Fibroblast of skin of back (primary cell): ENCODE measurements around the gene LCTL.
"Not testable (repeated sequence)": the region's sequence is repeated elsewhere in the genome, so short reads cannot be mapped to it uniquely, and the experiment has no call there.

Experiments used
- DNase-seq: peaks from one replicate; pipeline ENCODE4 v3.0.0-alpha.2; 2013

Gene LCTL

GRCh38 chr15:66565141-66565641, 607 bp downstream of the LCTL start:
- no peak for DNase-seq

DNA sequence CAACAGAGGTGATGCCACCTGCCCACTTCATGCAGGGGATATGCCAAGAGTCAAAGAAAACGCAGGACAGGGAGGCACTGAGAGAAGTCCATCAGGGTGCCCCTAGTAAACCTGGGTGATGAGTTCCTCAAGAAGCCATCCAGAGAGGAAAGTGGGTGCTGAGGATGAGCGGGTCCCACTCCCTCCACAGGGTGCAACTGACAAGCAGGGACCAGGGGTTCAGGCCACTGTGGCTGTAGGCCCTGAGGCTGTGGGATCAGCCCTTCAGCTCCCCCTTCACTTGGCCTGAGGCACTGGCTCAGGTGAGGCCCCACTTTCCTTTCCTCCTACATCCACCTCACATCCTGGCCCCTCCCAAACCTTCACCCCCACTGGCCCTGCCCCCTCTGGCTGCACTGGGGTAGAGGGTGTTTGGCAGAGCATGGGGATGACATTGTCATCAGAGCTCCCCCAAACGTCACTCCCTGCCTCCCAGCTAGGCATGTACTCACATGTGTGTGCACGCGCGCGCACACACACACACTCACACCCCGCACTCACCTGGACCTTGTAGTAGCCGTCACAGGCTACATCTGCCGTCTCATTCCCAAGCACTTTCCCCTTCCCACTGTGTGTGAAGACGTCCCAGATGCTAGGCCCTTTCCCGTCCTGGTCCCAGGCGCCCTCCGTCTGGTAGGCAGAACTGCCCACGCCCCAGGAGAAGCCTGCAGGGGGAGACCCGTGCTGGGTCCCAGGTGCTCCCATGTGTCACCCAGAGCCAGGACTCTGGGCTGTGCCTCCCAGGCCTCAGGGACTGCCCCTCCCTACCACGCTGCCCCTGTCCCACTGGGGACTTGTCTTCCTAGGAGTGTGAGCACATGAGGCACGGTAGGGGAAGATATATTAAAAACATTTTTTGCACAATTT, 1.4 kb downstream of the LCTL start:
- DNase-seq, result no peak

DNA sequence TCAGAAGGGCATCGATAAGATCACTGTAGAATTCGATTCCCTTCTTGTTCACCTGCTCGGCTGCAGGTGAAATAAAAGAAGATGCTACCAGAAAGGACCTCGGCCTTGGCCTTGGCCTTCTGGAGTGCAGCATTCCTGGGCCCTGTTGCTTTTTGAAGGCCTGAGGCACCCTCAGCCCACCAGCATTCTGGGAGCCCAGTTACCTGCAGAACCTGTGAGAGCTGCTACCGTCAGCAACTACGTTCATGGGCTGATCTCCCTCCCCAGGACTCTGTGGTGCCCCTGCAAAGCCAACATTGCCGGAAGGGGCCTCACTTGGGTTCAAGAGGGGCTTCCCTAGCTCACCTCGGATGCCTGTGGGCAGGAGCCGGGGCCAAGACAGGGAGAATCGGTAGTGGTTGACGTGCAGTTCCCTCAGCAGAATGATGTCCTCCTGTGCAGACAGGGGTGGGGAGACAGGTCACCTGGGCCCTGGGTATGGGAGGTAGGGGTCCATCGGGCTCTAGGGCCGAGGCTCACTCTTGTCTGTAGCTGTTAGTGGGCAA, 2.2 kb downstream of the LCTL start:
- DNase-seq, result no peak

DNA sequence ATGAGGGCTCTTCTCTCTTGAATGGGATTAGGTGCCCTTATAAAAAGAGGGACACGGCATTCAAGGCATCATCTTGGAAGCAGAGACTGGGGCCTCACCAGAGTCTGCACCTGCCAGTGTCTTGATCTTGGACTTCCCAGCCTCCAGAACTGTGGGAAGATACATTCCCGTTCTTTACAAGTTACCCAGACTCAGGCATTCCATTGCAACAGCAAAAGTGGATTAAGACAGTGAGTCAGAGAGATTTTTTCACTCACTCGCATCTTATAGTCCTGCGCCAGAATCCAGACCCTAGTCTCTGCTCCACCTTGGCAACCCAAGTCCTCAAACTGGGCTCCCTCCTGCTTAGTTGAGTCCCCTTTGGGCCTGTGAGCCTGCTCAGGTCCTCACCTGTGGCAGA, 2.7 kb downstream of the LCTL start:
- peak; percentile 27 for DNase-seq

DNA sequence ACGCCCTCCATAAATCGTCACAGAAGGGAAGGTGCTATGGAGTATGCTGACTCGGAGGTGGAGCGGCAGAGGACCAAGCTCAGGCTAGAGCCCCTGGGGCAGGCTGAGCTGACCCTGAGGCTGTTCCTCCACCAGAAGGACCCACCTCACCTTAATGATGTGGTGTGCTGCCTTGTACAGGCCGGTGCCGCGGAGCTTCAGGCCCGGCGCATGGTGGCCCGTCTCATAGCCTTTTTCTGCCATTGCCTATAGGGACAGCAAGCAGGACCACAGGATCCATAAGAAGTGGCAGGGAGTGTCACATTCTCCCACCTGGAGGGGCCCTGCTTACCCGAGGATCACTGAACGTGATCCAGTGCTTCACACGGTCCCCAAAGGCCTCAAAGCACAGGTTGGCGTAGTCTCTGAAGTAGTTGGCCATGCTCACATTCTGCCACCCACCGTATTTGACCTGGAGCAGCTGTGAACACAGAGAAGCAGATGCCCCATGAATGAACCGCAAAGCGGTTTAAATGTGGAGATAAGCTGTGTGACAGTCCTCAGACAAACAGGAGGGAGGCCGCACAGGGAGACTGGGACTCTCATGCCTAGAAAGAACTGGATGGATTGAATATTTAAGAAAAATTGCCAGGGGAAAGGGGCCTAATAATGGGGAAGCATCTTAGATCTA, 4.8 kb downstream of the LCTL start:
- DNase-seq, result no peak

- DNase-seq, result no peak
Observed at GRCh38 chr15:66558271-66558670, 7.5 kb downstream of the LCTL start.

DNA sequence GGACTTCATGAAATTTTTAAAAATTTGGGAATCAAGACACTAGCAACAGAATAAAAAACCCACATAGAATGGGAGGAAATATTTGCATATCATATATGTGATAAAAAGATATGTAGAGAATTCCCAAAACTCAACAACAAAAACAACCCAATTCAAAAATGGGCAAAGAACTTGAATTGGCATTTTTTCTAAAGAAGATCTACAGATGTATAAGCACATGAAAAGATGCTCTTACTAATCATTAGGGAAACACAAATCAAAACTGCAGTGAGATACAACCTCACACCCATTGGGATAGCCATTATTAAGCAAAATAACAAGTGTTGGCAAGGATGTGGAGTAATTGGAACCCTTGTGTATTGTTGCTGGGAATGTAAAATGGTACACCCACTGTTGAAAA, 10.1 kb downstream of the LCTL start:
- DNase-seq, result no peak

GRCh38 chr15:66545255-66545654, 20.5 kb downstream of the LCTL start:
- DNase-seq, result no peak

GRCh38 chr15:66542896-66543295, 22.9 kb downstream of the LCTL start:
- DNase-seq, result no peak

DNA sequence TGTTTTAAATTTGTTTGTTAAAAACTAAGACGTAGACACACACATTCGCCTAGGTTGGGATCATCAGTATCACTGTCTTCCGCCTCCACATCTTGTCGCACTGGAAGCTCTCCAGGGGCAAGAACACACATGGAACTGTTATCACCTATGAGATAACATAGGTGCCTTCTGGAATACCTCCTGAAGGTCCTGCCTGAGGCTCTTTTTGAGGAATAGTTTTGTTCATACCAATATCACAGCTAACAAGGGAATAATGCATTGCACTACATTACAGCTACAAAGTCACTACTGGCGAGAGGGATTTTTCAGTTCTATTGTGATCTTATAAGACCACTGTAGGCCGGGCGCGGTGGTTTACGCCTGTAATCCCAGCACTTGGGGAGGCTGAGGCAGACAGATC, 30.7 kb downstream of the LCTL start:
- no peak for DNase-seq

GRCh38 chr15:66524838-66525237, 41.0 kb downstream of the LCTL start:
- DNase-seq, result no peak

- DNase-seq, result no peak
Observed at GRCh38 chr15:66523926-66524325, 41.9 kb downstream of the LCTL start.

GRCh38 chr15:66515901-66516322, 49.9 kb downstream of the LCTL start:
- DNase-seq, result peak; percentile 51

GRCh38 chr15:66514586-66514985, 51.2 kb downstream of the LCTL start:
- no peak for DNase-seq

DNA sequence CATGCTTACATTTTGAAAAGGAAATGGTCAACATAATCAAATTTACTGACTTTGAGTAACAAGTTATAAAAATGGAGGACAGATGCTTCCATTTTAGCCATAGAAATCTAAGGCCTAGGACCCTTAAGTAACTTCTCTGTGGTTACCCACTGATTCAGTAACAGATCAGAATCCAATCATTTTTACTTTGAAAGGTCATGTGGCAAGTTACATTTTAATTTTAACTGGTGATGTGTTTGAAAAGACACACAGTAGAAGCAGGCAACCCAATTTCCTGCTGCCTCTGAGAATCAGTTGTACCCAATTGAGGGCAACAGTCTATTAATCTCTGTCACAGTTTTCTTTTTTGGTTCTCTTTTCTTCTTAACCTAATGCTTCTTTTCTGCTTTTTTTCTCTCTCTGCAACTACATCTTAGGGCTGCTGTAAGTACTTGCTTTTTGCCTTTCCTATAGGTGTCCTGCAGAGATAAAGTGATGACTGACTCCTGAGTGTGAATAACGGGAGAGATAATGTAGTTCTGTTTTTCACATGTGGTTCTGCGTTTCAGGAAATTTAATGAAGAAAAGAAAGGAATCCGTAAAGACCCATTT, 57.4 kb downstream of the LCTL start:
- DNase-seq, result no peak

DNA sequence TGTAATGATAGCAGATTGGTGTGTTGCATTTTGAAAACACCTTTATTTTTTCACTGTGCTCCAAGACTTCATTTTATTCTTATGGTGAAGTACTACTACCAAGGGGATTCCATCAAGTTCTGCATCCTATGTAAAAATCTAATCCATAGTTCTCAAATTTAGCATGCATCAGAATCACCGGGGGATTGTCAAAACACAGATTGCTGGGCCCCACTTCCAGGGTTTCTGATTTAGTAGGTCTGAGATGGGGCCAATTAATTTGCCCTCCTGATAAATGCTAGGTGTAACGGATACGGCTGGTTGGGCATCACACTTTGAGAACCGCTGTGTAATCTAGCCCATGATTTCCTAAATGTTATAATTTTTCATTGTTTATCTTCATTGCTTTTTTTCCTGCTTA, 60.0 kb downstream of the LCTL start:
- no peak for DNase-seq

GRCh38 chr15:66505430-66505811, 60.4 kb downstream of the LCTL start:
- no peak for DNase-seq

DNA sequence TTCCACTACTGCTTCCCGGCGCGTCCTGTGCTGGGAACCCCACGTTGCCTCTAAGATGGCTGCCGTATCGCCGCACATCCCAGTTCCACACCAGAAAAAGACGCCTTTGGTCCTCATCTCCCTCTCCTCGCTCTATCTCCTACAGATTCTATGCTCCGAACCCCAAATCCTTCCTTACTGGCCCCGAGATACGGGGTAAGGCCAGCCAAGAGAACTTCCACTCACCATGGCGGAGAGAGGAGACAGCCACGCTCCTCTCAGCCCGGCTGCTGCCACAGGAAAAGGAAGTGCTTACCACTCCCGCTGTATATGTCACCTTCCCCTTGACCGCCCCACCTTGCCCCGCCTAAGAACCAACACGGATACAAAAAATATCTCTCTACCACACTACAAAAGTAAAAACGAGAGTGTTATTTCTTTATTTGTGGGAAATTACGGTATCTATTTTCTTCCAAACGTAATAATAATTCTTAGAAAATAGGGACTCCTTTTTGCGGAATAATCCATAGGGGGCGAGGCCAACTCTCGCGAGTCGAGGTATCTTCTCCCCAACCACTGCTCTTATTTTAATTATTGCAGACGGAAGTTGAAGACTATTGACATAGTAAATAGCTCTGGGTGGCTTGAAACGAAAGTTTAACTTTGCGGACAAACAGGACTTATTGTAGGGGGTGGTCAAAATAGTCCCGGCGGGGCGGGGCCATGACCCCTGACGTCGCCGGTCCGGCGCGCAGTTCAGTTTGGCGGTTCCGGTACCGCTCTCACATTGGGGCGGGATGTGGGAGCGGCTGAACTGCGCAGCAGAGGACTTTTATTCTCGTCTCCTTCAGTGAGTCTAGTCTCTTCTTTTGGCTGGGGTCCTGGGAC, 61.0 kb downstream of the LCTL start, which contains the start of the genes RPL4 and ZWILCH:
Gene RPL4, minus strand, starts transcription at position 293 of the 867 bp plus-strand sequence. Its CDS starts 65 bp downstream, at position 228.
Gene ZWILCH, plus strand, starts transcription at position 764 of the 867 bp plus-strand sequence. Its CDS starts 13 bp downstream, at position 777.
- peak; percentile 89 for DNase-seq

GRCh38 chr15:66503780-66504562, 61.8 kb downstream of the LCTL start:
- no peak for DNase-seq

DNA sequence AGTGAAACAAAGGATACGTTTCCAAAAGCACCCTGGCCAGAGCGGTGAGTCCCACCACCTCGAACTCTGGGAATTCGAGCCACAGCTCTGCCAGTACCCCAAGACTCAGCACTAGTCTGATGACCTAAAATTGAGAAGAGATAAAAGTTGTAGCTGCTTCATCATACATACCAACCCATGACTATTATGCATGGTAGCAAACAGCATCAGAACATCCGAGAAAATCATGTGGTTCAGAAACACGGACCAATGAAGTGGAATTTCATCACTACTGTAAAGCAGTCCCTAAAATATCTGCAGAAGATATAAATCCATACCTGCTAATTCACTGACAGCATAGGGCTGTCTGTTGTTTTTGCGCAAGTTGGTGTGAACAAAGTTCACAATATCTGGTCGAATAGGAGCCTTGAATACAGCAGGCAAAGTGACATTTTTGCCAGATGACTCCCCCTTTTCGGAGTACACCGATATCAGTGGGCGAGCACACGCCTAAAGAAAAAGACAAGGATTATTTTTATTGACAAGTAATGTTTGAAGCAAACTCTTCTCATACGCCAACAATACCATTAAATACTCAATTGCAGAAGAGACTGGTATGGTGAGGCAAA, 62.7 kb downstream of the LCTL start:
- DNase-seq, result not testable (repeated sequence)

DNA sequence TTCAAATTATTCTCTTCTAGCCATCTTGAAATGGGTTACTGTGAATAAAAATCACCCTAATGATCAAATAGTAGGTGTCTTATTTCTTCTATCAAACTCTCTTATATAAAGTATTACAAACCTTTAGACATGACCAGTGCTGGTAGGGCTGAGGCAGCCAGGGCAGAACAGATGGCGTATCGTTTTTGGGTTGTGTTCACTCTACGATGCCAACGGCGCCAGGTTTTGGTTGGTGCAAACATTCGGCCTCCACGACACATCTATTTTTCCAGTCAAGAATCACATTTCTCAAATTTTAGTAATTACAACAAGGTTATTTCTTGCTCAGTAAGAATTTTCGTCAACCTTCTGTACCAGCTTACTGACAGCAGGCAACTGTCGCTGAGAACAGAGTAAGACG, 63.3 kb downstream of the LCTL start:
- no peak for DNase-seq
